Vagina (tissue), 2 donors: ENCODE results near the gene TCAIM. TPM values are rescaled to one million over a fixed set of nuclear protein-coding genes. Genes with fewer than 3 reads are reported as not detected.
A peak's percentile ranks its signal among the peaks of the same experiment; 100 is the strongest.

Experiments used
- DNase-seq, 2 donors: peaks; one replicate each; pipeline ENCODE4 v3.0.0-alpha.2; 2017; ENCODE audit errors: extremely low spot score in 2 of 2
- H3K27ac ChIP-seq: fragments of 200-600 bp; sonication (generic); one replicate; pipeline ENCODE4 v1.5.1; 2019
- H3K27me3 ChIP-seq: fragments of 200-600 bp; sonication (generic); one replicate; pipeline ENCODE4 v1.5.1; 2019
- H3K36me3 ChIP-seq, 2 donors: fragments of 200-600 bp; sonication (generic); one replicate each; pipeline ENCODE4 v1.5.1; 2017 to 2019
- H3K4me1 ChIP-seq: fragments of 200-600 bp; sonication (generic); one replicate; pipeline ENCODE4 v1.5.1; 2019
- H3K4me3 ChIP-seq, 2 donors: fragments of 200-600 bp; sonication (generic); 1 replicate in 1 of 2; 2 replicates in 1 of 2; pipeline ENCODE4 v1.5.1; 2016 to 2019
- H3K9me3 ChIP-seq: fragments of 200-600 bp; sonication (generic); one replicate; pipeline ENCODE4 v1.5.1; 2019
- CTCF ChIP-seq, 3 experiments: fragments of 450-650 bp in 2 of 3; fragments of 200-600 bp in 1 of 3; sonication (generic) in 1 of 3; IDR thresholded peaks; one replicate each; pipeline ENCODE4 v1.5.1; 2017 to 2019; ENCODE audit warnings: antibody characterized with exemption in 3 of 3, mild to moderate bottlenecking in 2 of 3, moderate library complexity in 2 of 3
- POLR2A ChIP-seq, 2 donors: fragments of 450-650 bp; IDR thresholded peaks; one replicate each; pipeline ENCODE4 v1.6.1; 2017; ENCODE audit warnings: antibody characterized with exemption in 2 of 2, mild to moderate bottlenecking in 2 of 2, moderate library complexity in 2 of 2
- POLR2AphosphoS5 ChIP-seq, 2 donors: sonication (generic); formaldehyde crosslinking; IDR thresholded peaks; one replicate each; pipeline ENCODE4 v1.9.0; 2017; ENCODE audit warnings: antibody characterized with exemption in 2 of 2, mild to moderate bottlenecking in 2 of 2, low read depth in 1 of 2; ENCODE audit not compliant: insufficient read depth in 1 of 2
- intact Hi-C: fragments of 100-400 bp; cut with DNase I; formaldehyde crosslinking; loops from one replicate; pipeline ENCODE4 v1.15.1; 2023
- total RNA-seq: library from RNA; depleted of rRNA; stranded (reverse); fragments of >200 nt; gene quantifications from one replicate; pipeline ENCODE4 v1.2.3, GENCODE V29; 2016

TCAIM gene
- total RNA-seq, 1 donor from 2014 or later, result 17.9 TPM

- no peak for DNase-seq
- Histone ChIP-seq H3K27ac (no peak overlapping the region), H3K36me3 (no peaks in the 10 kb centered on the region), H3K4me3 (no peak overlapping the region), H3K9me3 (no peaks in the 10 kb centered on the region), H3K4me1 (no peaks in the 10 kb centered on the region), H3K27me3 (no peaks in the 10 kb centered on the region)
- intact Hi-C loops, result no loop called here
- peak in 1 of 2 donors; percentile 63 for TF ChIP-seq POLR2AphosphoS5 (IDR thresholded peaks at IDR 0.05; ENCODE audit: insufficient read depth in 1 of 2, low read depth in 1 of 2)
- TF ChIP-seq CTCF (IDR thresholded peaks at IDR 0.05), result no peak
Observed at GRCh38 chr3:44355362-44356033, 16.9 kb downstream of the TCAIM start.

- Histone ChIP-seq H3K9me3 (no peaks in the 10 kb centered on the region), H3K4me3 (no peak overlapping the region), H3K36me3 (peaks cover 0 to 4% of the 10 kb centered on the region in 2 donors), H3K4me1 (no peaks in the 10 kb centered on the region), H3K27ac (no peak overlapping the region), H3K27me3 (no peaks in the 10 kb centered on the region)
- TF ChIP-seq POLR2AphosphoS5 (IDR thresholded peaks at IDR 0.05; ENCODE audit: insufficient read depth in 1 of 2, low read depth in 1 of 2) (no peak), POLR2A (IDR thresholded peaks at IDR 0.05) (no peak), CTCF (IDR thresholded peaks at IDR 0.05) (no peak)
- intact Hi-C loops, result no loop called here
- no peak for DNase-seq
Observed at GRCh38 chr3:44359146-44359751, 20.7 kb downstream of the TCAIM start.

- Histone ChIP-seq H3K9me3 (no peaks in the 10 kb centered on the region), H3K4me3 (no peak overlapping the region), H3K27ac (no peak overlapping the region), H3K4me1 (no peaks in the 10 kb centered on the region), H3K36me3 (peaks cover 0 to 4% of the 10 kb centered on the region in 2 donors), H3K27me3 (no peaks in the 10 kb centered on the region)
- intact Hi-C loops, result no loop called here
- DNase-seq, result no peak
- TF ChIP-seq POLR2AphosphoS5 (IDR thresholded peaks at IDR 0.05; ENCODE audit: insufficient read depth in 1 of 2, low read depth in 1 of 2) (no peak), POLR2A (IDR thresholded peaks at IDR 0.05) (no peak), CTCF (IDR thresholded peaks at IDR 0.05) (no peak)
Observed at GRCh38 chr3:44363591-44363990, 25.0 kb downstream of the TCAIM start.

- DNase-seq, result no peak
- Histone ChIP-seq H3K36me3 (peaks cover 0 to 4% of the 10 kb centered on the region in 2 donors), H3K27ac (no peak overlapping the region), H3K4me3 (no peak overlapping the region), H3K27me3 (no peaks in the 10 kb centered on the region), H3K4me1 (no peaks in the 10 kb centered on the region), H3K9me3 (no peaks in the 10 kb centered on the region)
- intact Hi-C loops, result no loop called here
- TF ChIP-seq POLR2AphosphoS5 (IDR thresholded peaks at IDR 0.05; ENCODE audit: insufficient read depth in 1 of 2, low read depth in 1 of 2) (no peak), POLR2A (IDR thresholded peaks at IDR 0.05) (no peak), CTCF (IDR thresholded peaks at IDR 0.05) (no peak)
Observed at GRCh38 chr3:44365952-44366351, 27.4 kb downstream of the TCAIM start.

GRCh38 chr3:44375450-44375849 lies 36.9 kb downstream of the TCAIM start:
- Histone ChIP-seq H3K36me3 (no peaks in the 10 kb centered on the region), H3K9me3 (no peaks in the 10 kb centered on the region)
- intact Hi-C loops, result no loop called here

More at GRCh38 chr3:44375450-44375849, 36.9 kb downstream of the TCAIM start:
- TF ChIP-seq POLR2A (IDR thresholded peaks at IDR 0.05) (no peak), POLR2AphosphoS5 (IDR thresholded peaks at IDR 0.05; ENCODE audit: insufficient read depth in 1 of 2, low read depth in 1 of 2) (no peak), CTCF (IDR thresholded peaks at IDR 0.05) (no peak)
- Histone ChIP-seq H3K27me3 (no peaks in the 10 kb centered on the region), H3K4me3 (no peak overlapping the region), H3K27ac (no peak overlapping the region), H3K4me1 (no peaks in the 10 kb centered on the region)
- DNase-seq, result no peak
